ENCODE results near the gene INO80.

GRCh38 chr15:40964006-40964405, 152.1 kb downstream of the INO80 start:
- TF ChIP-seq CTCF (IDR thresholded peaks at IDR 0.05) (no peak), POLR2A (IDR thresholded peaks at IDR 0.05) (no peak), POLR2AphosphoS5 (IDR thresholded peaks at IDR 0.05) (no peak)

Data from sigmoid colon (tissue), 4 donors.